HG03280 (cell line): ENCODE results near the gene NR2F1.

Experiments
- ATAC-seq: cut with Tn5 transposase; IDR thresholded peaks from one replicate; pipeline ENCODE4 v1.9.1; 2021; ENCODE audit warnings: mild to moderate bottlenecking, moderate library complexity; ENCODE audit not compliant: unreplicated experiment

NR2F1 gene

DNA sequence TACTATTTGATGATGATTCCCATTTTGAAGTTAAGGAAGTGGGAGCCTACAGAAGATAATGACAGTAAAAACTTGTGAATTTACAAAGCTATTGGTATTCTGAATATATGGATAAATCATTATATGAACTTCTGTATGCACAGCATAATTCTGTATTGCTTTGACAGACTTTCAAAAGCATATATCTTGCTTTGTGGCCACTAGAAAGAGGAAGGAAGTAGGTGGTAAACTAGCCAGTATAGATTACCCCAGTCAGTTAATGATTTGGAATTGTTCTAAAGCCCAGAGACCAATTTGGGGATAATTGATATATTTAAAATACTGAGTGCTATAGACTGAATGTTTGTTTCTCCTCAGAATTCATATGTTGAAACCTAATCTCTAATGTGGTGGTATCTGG, 53.0 kb downstream of the NR2F1 start:
- no peak for ATAC-seq

DNA sequence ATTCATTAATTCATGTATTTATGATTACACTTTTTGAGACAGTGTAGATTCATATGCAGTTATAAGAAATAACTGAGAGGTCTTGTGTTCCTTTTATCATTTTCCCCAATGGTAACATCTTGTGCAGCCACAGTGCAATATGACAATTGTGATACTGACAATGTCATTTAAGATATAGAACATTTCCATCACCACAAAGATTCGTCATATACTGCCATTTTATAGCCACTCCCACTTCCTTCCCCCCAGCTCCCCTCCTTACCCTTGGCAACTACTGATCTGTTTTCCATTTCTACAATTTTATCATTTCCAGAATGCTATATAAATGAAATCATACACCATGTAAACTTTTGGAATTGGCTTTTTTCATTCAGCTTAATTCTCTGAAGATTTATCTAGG, 53.8 kb downstream of the NR2F1 start:
- ATAC-seq = no peak

DNA sequence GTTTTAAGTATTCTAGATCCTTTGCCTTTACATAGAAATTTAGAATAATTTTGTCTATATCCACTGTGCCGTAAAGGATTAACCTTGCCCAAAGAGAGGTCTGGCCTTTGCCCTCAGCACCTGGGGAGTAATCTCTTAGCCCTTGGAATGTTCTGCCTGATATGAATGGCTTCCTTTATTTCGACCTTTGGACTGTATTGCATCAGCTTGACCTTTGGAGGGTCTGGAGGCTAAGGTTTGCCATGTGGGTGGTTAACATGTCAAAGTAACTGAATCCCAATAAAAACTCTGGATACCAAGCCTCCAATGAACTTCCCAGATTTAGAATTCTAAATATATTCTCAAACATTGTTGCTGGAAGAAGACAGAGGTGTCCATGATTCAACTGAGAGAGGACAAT, 54.7 kb downstream of the NR2F1 start:
- no peak for ATAC-seq

DNA sequence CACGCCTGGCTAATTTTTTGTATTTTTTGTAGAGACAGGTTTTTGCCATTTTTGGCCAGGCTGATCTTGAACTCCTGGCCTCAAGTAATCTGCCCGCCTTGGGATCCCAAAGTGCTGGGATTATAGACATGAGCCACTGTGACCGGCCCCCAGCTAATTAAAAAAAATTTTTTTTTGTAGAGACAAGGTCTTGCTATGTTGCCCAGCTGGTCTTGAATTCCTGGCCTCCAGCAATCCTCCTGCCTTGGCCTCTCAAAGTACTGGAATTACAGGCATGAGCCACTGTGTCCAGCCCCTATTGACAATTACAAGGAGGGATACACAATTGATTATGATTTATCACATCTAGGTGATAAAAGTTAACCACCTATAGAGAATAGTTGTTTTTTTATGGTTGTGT, 59.5 kb downstream of the NR2F1 start:
- ATAC-seq = no peak
